DOHH2 (cell line): Measurements from ENCODE around the gene ACMSD.

Experiments used
- H3F3A ChIP-seq: fragments of 200-600 bp; sonication (generic), shearing (Covaris generic); 2 replicates; pipeline ENCODE4 v1.6.0; 2016; ENCODE audit warnings: antibody characterized with exemption, mild to moderate bottlenecking; ENCODE audit not compliant: control insufficient read depth, insufficient read depth
- H3K27ac ChIP-seq: fragments of 200-600 bp; sonication (generic); 2 replicates; pipeline ENCODE4 v1.5.1; 2014; ENCODE audit warnings: low read depth, mild to moderate bottlenecking, low read length, moderate library complexity
- H3K27me3 ChIP-seq: fragments of 200-600 bp; sonication (generic); 2 replicates; pipeline ENCODE4 v1.6.1; 2014; ENCODE audit warnings: mild to moderate bottlenecking, low read length, mixed read lengths; ENCODE audit not compliant: control insufficient read depth
- H3K36me3 ChIP-seq: fragments of 200-600 bp; sonication (generic); 2 replicates; pipeline ENCODE4 v1.6.1; 2014; ENCODE audit warnings: mild to moderate bottlenecking, low read length, moderate library complexity, mixed read lengths; ENCODE audit not compliant: control insufficient read depth
- H3K4me1 ChIP-seq: fragments of 200-600 bp; sonication (generic); 2 replicates; pipeline ENCODE4 v1.6.1; 2014; ENCODE audit warnings: mild to moderate bottlenecking, low read length, mixed read lengths; ENCODE audit not compliant: control insufficient read depth
- H3K4me2 ChIP-seq: fragments of 200-600 bp; sonication (generic); 2 replicates; pipeline ENCODE4 v1.6.0; 2014; ENCODE audit warnings: mild to moderate bottlenecking, low read length, moderate library complexity
- H3K4me3 ChIP-seq: fragments of 200-600 bp; sonication (generic); 2 replicates; pipeline ENCODE4 v1.5.1; 2014; ENCODE audit warnings: mild to moderate bottlenecking, low read length, mixed read lengths
- H3K79me2 ChIP-seq: fragments of 200-600 bp; sonication (generic); 2 replicates; pipeline ENCODE4 v1.6.1; 2014; ENCODE audit warnings: mild to moderate bottlenecking, low read length, mixed read lengths; ENCODE audit not compliant: control insufficient read depth
- H3K9me2 ChIP-seq: fragments of 200-600 bp; sonication (generic); replicated peaks from 2 replicates; pipeline ENCODE4 v1.6.1; 2014; ENCODE audit warnings: mild to moderate bottlenecking, low read length, mixed read lengths; ENCODE audit not compliant: control insufficient read depth
- H3K9me3 ChIP-seq: fragments of 200-600 bp; sonication (generic); 2 replicates; pipeline ENCODE4 v1.6.1; 2014; ENCODE audit warnings: antibody characterized with exemption, low read length, mixed read lengths; ENCODE audit not compliant: control insufficient read depth, insufficient read depth
- H4K20me1 ChIP-seq: fragments of 200-600 bp; sonication (generic); 2 replicates; pipeline ENCODE4 v1.6.0; 2014; ENCODE audit warnings: low read depth, mild to moderate bottlenecking, antibody characterized with exemption, low read length, moderate library complexity; ENCODE audit not compliant: control insufficient read depth, insufficient read depth
- CTCF ChIP-seq: fragments of 200-600 bp; sonication (generic); IDR thresholded peaks from one replicate; pipeline ENCODE4 v1.5.1; 2014; ENCODE audit warnings: antibody characterized with exemption, mild to moderate bottlenecking, low read depth, low read length; ENCODE audit not compliant: poor library complexity, severe bottlenecking
- EZH2phosphoT487 ChIP-seq: fragments of 200-600 bp; sonication (generic); IDR thresholded peaks from 2 replicates; pipeline ENCODE4 v1.6.1; 2017; ENCODE audit warnings: borderline replicate concordance, mild to moderate bottlenecking, antibody characterized with exemption, low read length, moderate library complexity, mixed read lengths

The ACMSD gene

GRCh38 chr2:134865067-134865787 lies 26.8 kb downstream of the ACMSD start:
- Histone ChIP-seq H3K79me2 (no peaks in the 10 kb centered on the region), H3K27me3 (no peaks in the 10 kb centered on the region), H3F3A (no peaks in the 10 kb centered on the region), H3K9me3 (no peaks in the 10 kb centered on the region), H3K36me3 (no peaks in the 10 kb centered on the region), H3K27ac (no peak overlapping the region), H3K4me3 (no peak overlapping the region), H4K20me1 (no peaks in the 10 kb centered on the region), H3K4me2 (no peak overlapping the region), H3K4me1 (no peaks in the 10 kb centered on the region), H3K9me2 (no peaks in the 10 kb centered on the region)
- TF ChIP-seq CTCF (no peak), EZH2phosphoT487 (no peak)

- Histone ChIP-seq H4K20me1 (no peaks in the 10 kb centered on the region), H3K4me3 (no peak overlapping the region), H3K79me2 (no peaks in the 10 kb centered on the region), H3K27ac (no peak overlapping the region), H3F3A (no peaks in the 10 kb centered on the region), H3K9me3 (no peaks in the 10 kb centered on the region), H3K27me3 (no peaks in the 10 kb centered on the region), H3K9me2 (no peaks in the 10 kb centered on the region), H3K4me1 (no peaks in the 10 kb centered on the region), H3K4me2 (no peak overlapping the region), H3K36me3 (no peaks in the 10 kb centered on the region)
- TF ChIP-seq CTCF (no peak), EZH2phosphoT487 (no peak)
These were observed 28.2 kb downstream of the ACMSD start for GRCh38 chr2:134866498-134867099.

- Histone ChIP-seq H3K27me3 (no peaks in the 10 kb centered on the region), H3K4me2 (no peak overlapping the region), H3K27ac (no peak overlapping the region), H4K20me1 (no peaks in the 10 kb centered on the region), H3K9me2 (no peaks in the 10 kb centered on the region), H3K79me2 (no peaks in the 10 kb centered on the region), H3K9me3 (no peaks in the 10 kb centered on the region), H3F3A (no peaks in the 10 kb centered on the region), H3K36me3 (no peaks in the 10 kb centered on the region), H3K4me3 (no peak overlapping the region), H3K4me1 (no peaks in the 10 kb centered on the region)
- TF ChIP-seq CTCF (no peak), EZH2phosphoT487 (no peak)
These were observed 31.7 kb downstream of the ACMSD start for GRCh38 chr2:134869946-134870736.
